Endothelial cell (in vitro differentiated cells): ENCODE data around the gene TNS4. TPM values are rescaled to one million over a fixed set of nuclear protein-coding genes. Genes with fewer than 3 reads are reported as not detected.

ENCODE experiments used
- DNase-seq: peaks from one replicate; pipeline ENCODE4 v3.0.0; 2021; ENCODE audit warnings: low spot score
- H3K27ac Mint-ChIP-seq: one replicate; pipeline ENCODE4 v1.8.0; 2021; ENCODE audit warnings: mixed read lengths, inconsistent platforms; ENCODE audit not compliant: unreplicated experiment
- H3K27me3 Mint-ChIP-seq: one replicate; pipeline ENCODE4 v1.8.0; 2021; ENCODE audit warnings: mild to moderate bottlenecking, moderate library complexity, mixed read lengths, inconsistent platforms; ENCODE audit not compliant: unreplicated experiment
- H3K36me3 Mint-ChIP-seq: one replicate; pipeline ENCODE4 v1.8.0; 2021; ENCODE audit warnings: mild to moderate bottlenecking, low read depth, mixed read lengths, inconsistent platforms; ENCODE audit not compliant: unreplicated experiment
- H3K4me1 Mint-ChIP-seq: one replicate; pipeline ENCODE4 v1.8.0; 2021; ENCODE audit warnings: mild to moderate bottlenecking, mixed read lengths, inconsistent platforms; ENCODE audit not compliant: unreplicated experiment
- H3K4me3 Mint-ChIP-seq: one replicate; pipeline ENCODE4 v1.8.0; 2021; ENCODE audit warnings: mild to moderate bottlenecking, mixed read lengths, inconsistent platforms; ENCODE audit not compliant: unreplicated experiment
- H3K9me3 Mint-ChIP-seq: one replicate; pipeline ENCODE4 v1.8.0; 2021; ENCODE audit warnings: mixed read lengths, inconsistent platforms; ENCODE audit not compliant: unreplicated experiment
- total RNA-seq: library from RNA; stranded (reverse); fragmentation: NEBNext Ultra II Directional; extraction: Animal tissue kit (Norgen Biotek cat#: 25700); gene quantifications from one replicate; pipeline ENCODE4 v1.2.1, GENCODE V29; 2021; ENCODE audit not compliant: unreplicated experiment
- TF ChIP-seq, protein P1 (sequence below): fragments of 200-600 bp; sonication (generic); IDR thresholded peaks from one replicate; pipeline ENCODE4 v1.5.0; 2021; ENCODE audit warnings: antibody characterized with exemption; ENCODE audit not compliant: unreplicated experiment

TNS4 gene
- total RNA-seq, 1 donor from 2014 or later: 0.08 TPM

GRCh38 chr17:40541873-40542557, 40.6 kb upstream of the TNS4 start:
- no peak for DNase-seq
- TF ChIP-seq, protein P1, sequence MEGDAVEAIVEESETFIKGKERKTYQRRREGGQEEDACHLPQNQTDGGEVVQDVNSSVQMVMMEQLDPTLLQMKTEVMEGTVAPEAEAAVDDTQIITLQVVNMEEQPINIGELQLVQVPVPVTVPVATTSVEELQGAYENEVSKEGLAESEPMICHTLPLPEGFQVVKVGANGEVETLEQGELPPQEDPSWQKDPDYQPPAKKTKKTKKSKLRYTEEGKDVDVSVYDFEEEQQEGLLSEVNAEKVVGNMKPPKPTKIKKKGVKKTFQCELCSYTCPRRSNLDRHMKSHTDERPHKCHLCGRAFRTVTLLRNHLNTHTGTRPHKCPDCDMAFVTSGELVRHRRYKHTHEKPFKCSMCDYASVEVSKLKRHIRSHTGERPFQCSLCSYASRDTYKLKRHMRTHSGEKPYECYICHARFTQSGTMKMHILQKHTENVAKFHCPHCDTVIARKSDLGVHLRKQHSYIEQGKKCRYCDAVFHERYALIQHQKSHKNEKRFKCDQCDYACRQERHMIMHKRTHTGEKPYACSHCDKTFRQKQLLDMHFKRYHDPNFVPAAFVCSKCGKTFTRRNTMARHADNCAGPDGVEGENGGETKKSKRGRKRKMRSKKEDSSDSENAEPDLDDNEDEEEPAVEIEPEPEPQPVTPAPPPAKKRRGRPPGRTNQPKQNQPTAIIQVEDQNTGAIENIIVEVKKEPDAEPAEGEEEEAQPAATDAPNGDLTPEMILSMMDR: no peak
- peak overlapping the region; percentile 33 for H3K4me3 Mint-ChIP-seq
- no peaks in the 10 kb centered on the region for H3K9me3 Mint-ChIP-seq
- H3K36me3 Mint-ChIP-seq: no peaks in the 10 kb centered on the region
- peak overlapping the region; percentile 80 for H3K27ac Mint-ChIP-seq
- peaks cover 14% of the 10 kb centered on the region for H3K27me3 Mint-ChIP-seq
- H3K4me1 Mint-ChIP-seq: peaks cover 49% of the 10 kb centered on the region

DNA sequence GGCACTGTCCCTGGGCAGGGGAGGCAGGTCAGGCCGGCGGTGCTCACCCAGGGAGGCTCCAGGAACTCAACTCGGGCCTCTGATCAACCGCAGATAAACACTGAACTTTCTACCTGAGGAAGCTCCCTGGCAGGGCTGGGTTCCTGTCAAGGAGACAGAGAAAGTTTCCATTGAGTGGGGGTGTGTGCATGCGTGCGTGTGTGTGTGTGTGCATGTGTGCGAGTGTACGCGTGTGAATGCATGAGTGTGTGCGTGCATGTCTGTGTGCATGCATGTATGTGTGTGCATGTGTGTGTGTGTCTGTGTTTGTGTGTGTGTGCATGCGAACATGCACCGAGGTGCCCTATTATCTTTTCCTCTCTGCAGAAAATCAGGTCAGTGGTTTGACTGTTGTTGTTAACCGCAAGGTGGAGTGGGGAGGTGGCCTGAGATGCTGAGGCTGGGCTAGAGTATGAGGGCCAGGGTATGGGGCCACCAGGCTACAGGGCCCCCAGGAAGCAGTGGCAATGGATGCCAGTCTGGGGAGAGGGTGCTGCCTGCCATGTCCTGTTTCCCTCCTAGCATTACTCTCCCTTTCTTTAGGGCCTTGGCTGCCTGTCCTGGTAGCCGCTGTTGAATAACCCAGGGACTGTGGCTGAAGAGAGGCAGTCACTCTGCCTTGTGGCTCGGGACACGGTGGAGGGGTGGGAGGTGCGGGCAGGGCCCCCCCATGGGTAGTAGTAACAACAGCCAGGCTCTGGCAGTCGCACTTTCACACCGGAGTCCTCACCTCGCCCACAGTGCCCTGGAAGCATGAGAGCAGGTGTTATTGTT, 39.8 kb upstream of the TNS4 start:
- no peak for DNase-seq
- Mint-ChIP-seq H3K27ac (no peak overlapping the region), H3K4me3 (no peak overlapping the region), H3K9me3 (no peaks in the 10 kb centered on the region), H3K4me1 (peaks cover 56% of the 10 kb centered on the region), H3K27me3 (peaks cover 15% of the 10 kb centered on the region), H3K36me3 (no peaks in the 10 kb centered on the region)
- TF ChIP-seq, protein P1: no peak

DNA sequence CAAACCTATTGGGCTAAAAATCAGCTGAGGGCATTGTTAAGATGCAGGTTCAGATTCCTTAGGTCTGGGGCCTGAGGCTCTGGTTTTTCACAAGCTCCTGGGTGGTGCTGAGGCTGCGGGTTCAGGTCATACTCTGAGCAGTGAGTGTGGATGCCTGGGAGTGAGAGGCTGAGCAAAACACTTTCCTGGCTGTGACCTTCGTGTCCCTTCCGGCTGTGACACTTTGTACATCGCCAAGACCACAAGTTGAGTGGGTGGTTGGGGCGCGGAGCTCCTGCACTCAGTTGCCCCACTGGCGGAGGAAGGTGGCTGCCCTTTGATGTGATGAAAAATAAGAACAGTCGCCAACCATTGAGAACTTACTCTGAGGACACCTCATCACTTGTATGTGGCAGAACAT, 39.0 kb upstream of the TNS4 start:
- H3K4me1 Mint-ChIP-seq: peaks cover 62% of the 10 kb centered on the region
- peaks cover 14% of the 10 kb centered on the region for H3K27me3 Mint-ChIP-seq
- H3K27ac Mint-ChIP-seq: no peak overlapping the region
- TF ChIP-seq, protein P1: no peak
- H3K36me3 Mint-ChIP-seq: no peaks in the 10 kb centered on the region
- no peak for DNase-seq
- H3K9me3 Mint-ChIP-seq: no peaks in the 10 kb centered on the region
- H3K4me3 Mint-ChIP-seq: no peak overlapping the region

DNA sequence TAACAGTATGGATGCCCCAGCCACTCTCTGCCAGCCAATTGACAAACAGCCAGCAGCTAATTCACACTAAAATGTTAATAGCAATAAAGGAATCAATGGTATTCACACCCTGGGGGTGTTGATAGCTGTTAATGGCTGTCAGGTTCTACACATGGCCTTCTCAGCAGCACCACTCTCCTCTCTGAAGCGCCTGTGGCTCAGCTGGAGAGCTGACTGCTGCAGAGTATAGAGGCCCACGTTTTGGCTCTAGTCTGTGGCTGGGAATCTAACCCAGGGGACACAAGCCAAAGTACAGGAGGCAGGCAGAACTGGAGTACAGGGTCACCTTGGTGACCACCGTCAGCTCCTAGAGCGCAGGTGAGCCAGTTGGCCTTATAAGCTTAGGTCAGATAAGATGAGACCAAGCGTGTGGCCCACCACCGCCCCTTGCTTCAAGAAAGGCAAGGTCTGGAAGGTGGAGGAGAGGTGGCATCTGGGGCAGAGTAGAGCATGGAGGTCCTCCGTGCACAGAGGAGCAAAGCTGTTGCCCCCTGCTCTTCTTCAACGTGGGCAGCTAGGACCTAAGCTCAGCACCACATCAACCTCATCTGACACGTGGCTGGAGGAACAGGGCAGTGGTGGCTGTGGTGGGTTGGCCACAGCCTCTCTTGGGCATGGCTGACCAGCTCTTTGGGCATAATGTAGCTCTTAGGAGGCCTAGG, 38.4 kb upstream of the TNS4 start:
- H3K4me3 Mint-ChIP-seq: no peak overlapping the region
- peaks cover 59% of the 10 kb centered on the region for H3K4me1 Mint-ChIP-seq
- H3K27me3 Mint-ChIP-seq: peaks cover 14% of the 10 kb centered on the region
- no peaks in the 10 kb centered on the region for H3K9me3 Mint-ChIP-seq
- H3K27ac Mint-ChIP-seq: no peak overlapping the region
- no peak for DNase-seq
- TF ChIP-seq, protein P1: no peak
- no peaks in the 10 kb centered on the region for H3K36me3 Mint-ChIP-seq
